Panc1 (cell line): ENCODE data around the gene BRF1.

Source experiments
- POLR2AphosphoS5 ChIP-seq: IDR thresholded peaks from 2 replicates; pipeline ENCODE4 v1.6.1; 2012; ENCODE audit warnings: mild to moderate bottlenecking, low read depth, low read length, moderate library complexity
- TCF7L2 ChIP-seq: IDR thresholded peaks from 2 replicates; pipeline ENCODE4 v1.6.1; 2011; ENCODE audit warnings: mild to moderate bottlenecking, low read depth, low read length, inconsistent platforms
- TF ChIP-seq, protein P1 (sequence below): fragments of 450-650 bp; IDR thresholded peaks from 2 replicates; pipeline ENCODE4 v1.5.1; 2017; ENCODE audit warnings: mild to moderate bottlenecking

DNA sequence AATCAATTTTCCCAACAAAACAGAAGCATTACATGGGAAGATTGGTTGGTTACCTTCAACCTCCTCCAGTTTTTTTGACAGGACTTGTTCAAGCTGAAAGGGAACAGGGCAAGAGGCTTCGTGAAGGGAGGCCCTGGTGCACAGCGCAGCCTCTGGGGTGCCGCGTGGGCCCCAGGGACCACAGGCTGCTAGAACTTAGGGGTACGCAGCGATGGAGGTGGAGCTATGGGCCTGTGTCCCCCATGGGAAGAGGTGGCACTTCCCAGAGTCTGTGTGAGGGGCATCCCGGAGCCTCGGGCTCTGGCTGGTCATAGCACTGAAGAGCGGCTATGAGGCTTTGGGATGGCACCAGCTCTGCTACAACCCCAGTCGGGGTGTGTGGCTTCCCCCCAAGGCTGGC is 74.6 kb downstream of the BRF1 start:
- TF ChIP-seq TCF7L2 (no peak), POLR2AphosphoS5 (no peak)
- TF ChIP-seq, protein P1, sequence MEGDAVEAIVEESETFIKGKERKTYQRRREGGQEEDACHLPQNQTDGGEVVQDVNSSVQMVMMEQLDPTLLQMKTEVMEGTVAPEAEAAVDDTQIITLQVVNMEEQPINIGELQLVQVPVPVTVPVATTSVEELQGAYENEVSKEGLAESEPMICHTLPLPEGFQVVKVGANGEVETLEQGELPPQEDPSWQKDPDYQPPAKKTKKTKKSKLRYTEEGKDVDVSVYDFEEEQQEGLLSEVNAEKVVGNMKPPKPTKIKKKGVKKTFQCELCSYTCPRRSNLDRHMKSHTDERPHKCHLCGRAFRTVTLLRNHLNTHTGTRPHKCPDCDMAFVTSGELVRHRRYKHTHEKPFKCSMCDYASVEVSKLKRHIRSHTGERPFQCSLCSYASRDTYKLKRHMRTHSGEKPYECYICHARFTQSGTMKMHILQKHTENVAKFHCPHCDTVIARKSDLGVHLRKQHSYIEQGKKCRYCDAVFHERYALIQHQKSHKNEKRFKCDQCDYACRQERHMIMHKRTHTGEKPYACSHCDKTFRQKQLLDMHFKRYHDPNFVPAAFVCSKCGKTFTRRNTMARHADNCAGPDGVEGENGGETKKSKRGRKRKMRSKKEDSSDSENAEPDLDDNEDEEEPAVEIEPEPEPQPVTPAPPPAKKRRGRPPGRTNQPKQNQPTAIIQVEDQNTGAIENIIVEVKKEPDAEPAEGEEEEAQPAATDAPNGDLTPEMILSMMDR: no peak
